Smooth muscle cell (in vitro differentiated cells): ENCODE data around the gene SLC25A27. TPM values are rescaled to one million over a fixed set of nuclear protein-coding genes. Genes with fewer than 3 reads are reported as not detected.

ENCODE experiments used
- DNase-seq: peaks from one replicate; lab custom pipeline; 2025; ENCODE audit not compliant: unreplicated experiment; lab: John Stamatoyannopoulos, UW
- H2AFZ ChIP-seq: fragments of 200-600 bp; sonication (generic); 2 replicates; pipeline ENCODE4 v1.6.0; 2016; ENCODE audit warnings: antibody characterized with exemption, low read depth, mild to moderate bottlenecking
- H3F3A ChIP-seq: fragments of 200-600 bp; sonication (generic); 2 replicates; pipeline ENCODE4 v1.6.0; 2017; ENCODE audit warnings: antibody characterized with exemption, low read depth
- H3K27ac ChIP-seq: fragments of 200-600 bp; sonication (generic); 2 replicates; pipeline ENCODE4 v1.5.1; 2016; ENCODE audit warnings: low read depth, mild to moderate bottlenecking
- H3K27me3 ChIP-seq: fragments of 200-600 bp; sonication (generic); 2 replicates; pipeline ENCODE4 v1.6.1; 2016; ENCODE audit warnings: low read depth, mild to moderate bottlenecking
- H3K36me3 ChIP-seq: fragments of 200-600 bp; sonication (generic); 2 replicates; pipeline ENCODE4 v1.5.1; 2016; ENCODE audit warnings: low read depth
- H3K4me1 ChIP-seq: fragments of 200-600 bp; sonication (generic); 2 replicates; pipeline ENCODE4 v1.5.1; 2016; ENCODE audit warnings: low read depth
- H3K4me2 ChIP-seq: fragments of 200-600 bp; sonication (generic); 2 replicates; pipeline ENCODE4 v1.6.0; 2016; ENCODE audit warnings: mild to moderate bottlenecking
- H3K4me3 ChIP-seq: fragments of 200-600 bp; sonication (generic); 2 replicates; pipeline ENCODE4 v1.5.1; 2016; ENCODE audit warnings: mild to moderate bottlenecking
- H3K79me2 ChIP-seq: fragments of 200-600 bp; sonication (generic); 2 replicates; pipeline ENCODE4 v1.6.0; 2016; ENCODE audit warnings: low read depth, mild to moderate bottlenecking
- H3K9ac ChIP-seq: fragments of 200-600 bp; sonication (generic); 2 replicates; pipeline ENCODE4 v1.6.0; 2016; ENCODE audit warnings: low read depth
- H3K9me3 ChIP-seq: fragments of 200-600 bp; sonication (generic); replicated peaks from 2 replicates; pipeline ENCODE4 v1.5.1; 2016; ENCODE audit warnings: low read depth
- H4K20me1 ChIP-seq: fragments of 200-600 bp; sonication (generic); 2 replicates; pipeline ENCODE4 v1.6.0; 2016; ENCODE audit warnings: low read depth
- CTCF ChIP-seq: fragments of 200-600 bp; sonication (generic); IDR thresholded peaks from 2 replicates; pipeline ENCODE4 v1.5.1; 2017; ENCODE audit warnings: borderline replicate concordance, mild to moderate bottlenecking, antibody characterized with exemption; ENCODE audit not compliant: insufficient read depth, poor library complexity, severe bottlenecking
- WGBS: methylation state at CpG from one replicate; pipeline ENCODE4 v1.1.7; 2016; ENCODE audit warnings: low lambda C conversion rate; 5-methylcytosine and 5-hydroxymethylcytosine counted together
- polyA plus RNA-seq: library from polyadenylated mRNA; unstranded; fragments of >200 nt; fragmentation: Nextera tagmentation; extraction: Ambion mirVana; gene quantifications from 2 replicates; pipeline ENCODE4 v1.2.1, GENCODE V29; 2016
- total RNA-seq: library from RNA; depleted of rRNA; stranded (reverse); fragments of >200 nt; gene quantifications from 2 replicates; pipeline ENCODE4 v1.2.3, GENCODE V29; 2014

SLC25A27 gene
- total and polyA plus RNA-seq, 2 experiments from 2014 or later, result 0.22 to 3.7 TPM

DNA sequence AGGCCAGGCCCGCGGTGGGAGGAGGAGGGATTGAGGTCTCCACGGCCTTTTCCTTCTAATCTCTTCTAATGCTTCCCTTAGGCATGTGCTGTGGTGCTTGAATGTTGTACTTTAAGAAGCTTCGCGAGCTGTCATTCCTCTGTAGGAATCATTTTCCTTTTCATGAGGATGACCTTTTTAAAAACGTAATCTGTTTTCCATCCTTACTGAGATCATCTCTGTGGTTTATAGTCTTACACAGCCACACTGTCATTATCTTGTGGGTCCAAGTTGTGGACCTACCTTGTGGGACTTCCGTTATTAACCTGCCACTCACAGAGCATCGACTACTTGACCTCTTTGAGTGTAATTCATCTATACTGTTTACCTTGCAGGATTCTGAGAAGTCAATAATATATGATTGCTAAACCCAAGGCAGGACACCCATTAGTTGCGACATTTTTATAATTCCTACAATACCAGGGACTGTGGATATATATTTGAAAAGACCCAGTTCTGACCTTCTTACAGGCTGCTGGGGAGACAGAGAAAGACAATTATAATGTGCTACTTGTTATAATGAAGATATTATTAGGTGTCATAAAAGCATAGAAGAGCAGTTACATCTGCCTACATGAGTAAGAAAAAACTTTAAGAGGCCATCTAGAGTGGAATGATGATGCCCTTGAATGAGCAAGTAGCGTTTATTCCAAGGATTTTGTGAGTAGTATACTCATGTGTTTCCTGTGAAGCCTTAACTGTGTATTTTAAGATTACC, 842 bp downstream of the SLC25A27 start:
- Histone ChIP-seq H3F3A (no peaks in the 10 kb centered on the region), H3K9me3 (no peaks in the 10 kb centered on the region), H3K4me3 (peak overlapping the region; percentile 79), H3K4me1 (no peaks in the 10 kb centered on the region), H2AFZ (peak overlapping the region; percentile 81), H3K79me2 (no peaks in the 10 kb centered on the region), H4K20me1 (no peaks in the 10 kb centered on the region), H3K27ac (no peak overlapping the region), H3K4me2 (peak overlapping the region; percentile 83), H3K36me3 (no peaks in the 10 kb centered on the region), H3K9ac (no peak overlapping the region), H3K27me3 (peaks cover 19% of the 10 kb centered on the region)
- no peak for DNase-seq
- 33% methylated on average over 10 of the region's 10 CpGs for WGBS
- TF ChIP-seq CTCF, result no peak

DNA sequence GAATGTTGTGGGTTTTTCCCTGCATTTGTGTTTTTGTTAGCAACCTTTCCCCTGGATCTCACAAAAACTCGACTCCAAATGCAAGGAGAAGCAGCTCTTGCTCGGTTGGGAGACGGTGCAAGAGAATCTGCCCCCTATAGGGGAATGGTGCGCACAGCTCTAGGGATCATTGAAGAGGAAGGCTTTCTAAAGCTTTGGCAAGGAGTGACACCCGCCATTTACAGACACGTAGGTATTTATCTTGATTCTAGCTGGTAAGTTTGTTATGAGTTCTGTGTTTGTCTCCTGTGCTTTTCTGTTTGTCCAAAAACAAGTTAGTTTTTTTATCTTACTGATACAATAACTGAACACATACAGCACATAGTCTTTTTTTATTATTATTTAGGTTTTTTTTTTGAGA, 3.0 kb downstream of the SLC25A27 start:
- Histone ChIP-seq H3F3A (no peaks in the 10 kb centered on the region), H2AFZ (no peak overlapping the region), H3K4me1 (no peaks in the 10 kb centered on the region), H3K4me3 (no peak overlapping the region), H3K27ac (no peak overlapping the region), H3K9me3 (no peaks in the 10 kb centered on the region), H3K27me3 (peaks cover 19% of the 10 kb centered on the region), H3K4me2 (no peak overlapping the region), H4K20me1 (no peaks in the 10 kb centered on the region), H3K79me2 (no peaks in the 10 kb centered on the region), H3K9ac (no peak overlapping the region), H3K36me3 (no peaks in the 10 kb centered on the region)
- WGBS, result 21% methylated on average over 6 of the region's 6 CpGs
- peak; percentile 27 for TF ChIP-seq CTCF
- no peak for DNase-seq

DNA sequence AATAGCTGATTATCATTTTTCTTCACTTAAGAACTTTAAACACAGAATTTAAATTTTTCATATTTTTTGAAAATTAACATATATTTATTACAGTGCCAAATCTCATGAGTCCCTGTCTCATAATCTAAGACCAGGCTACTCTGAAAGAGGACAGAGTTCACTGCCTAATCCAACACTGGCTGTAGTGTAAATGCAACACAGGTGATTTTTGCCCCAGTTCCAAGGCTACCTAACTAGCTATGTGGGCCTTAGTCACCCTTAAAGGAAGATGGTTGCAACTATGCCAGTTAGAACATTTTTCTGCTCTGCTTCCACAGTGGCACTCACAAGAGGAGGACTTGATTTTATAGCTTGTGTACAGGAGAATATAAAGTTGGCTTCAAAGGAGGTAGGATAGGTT, 4.9 kb downstream of the SLC25A27 start:
- Histone ChIP-seq H3K79me2 (no peaks in the 10 kb centered on the region), H3K9ac (no peak overlapping the region), H3K4me3 (no peak overlapping the region), H3K9me3 (no peaks in the 10 kb centered on the region), H3K27ac (no peak overlapping the region), H3K4me1 (no peaks in the 10 kb centered on the region), H3K27me3 (peaks cover 19% of the 10 kb centered on the region), H3K4me2 (no peak overlapping the region), H2AFZ (no peak overlapping the region), H4K20me1 (no peaks in the 10 kb centered on the region), H3F3A (no peaks in the 10 kb centered on the region), H3K36me3 (no peaks in the 10 kb centered on the region)
- TF ChIP-seq CTCF, result no peak
- DNase-seq, result no peak

GRCh38 chr6:46661483-46661882, 8.7 kb downstream of the SLC25A27 start:
- Histone ChIP-seq H3K27me3 (peaks cover 5% of the 10 kb centered on the region), H3K27ac (no peak overlapping the region), H3K4me3 (no peak overlapping the region), H3K9me3 (no peaks in the 10 kb centered on the region), H3K79me2 (no peaks in the 10 kb centered on the region), H3K4me2 (no peak overlapping the region), H3K4me1 (no peaks in the 10 kb centered on the region), H3K9ac (no peak overlapping the region), H3K36me3 (no peaks in the 10 kb centered on the region), H3F3A (no peaks in the 10 kb centered on the region), H2AFZ (no peak overlapping the region), H4K20me1 (no peaks in the 10 kb centered on the region)
- 89% methylated on average over 2 of the region's 2 CpGs for WGBS
- no peak for TF ChIP-seq CTCF
- DNase-seq, result no peak
